Measurements from ENCODE around the gene PLEKHH2. TPM values are rescaled to one million over a fixed set of nuclear protein-coding genes. Genes with fewer than 3 reads are reported as not detected.

PLEKHH2 gene
- total RNA-seq, 4 donors from 2014 or later = 18.9 to 37.4 (median 25.1) TPM

- Histone ChIP-seq H3K36me3 (peaks cover 0 to 22% of the 10 kb centered on the region in 2 donors), H3K4me3 (no peak overlapping the region), H3K27ac (peak overlapping the region; percentile 37 to 76 (median 64)), H3K4me1 (peaks cover 4 to 32% (median 8%) of the 10 kb centered on the region in 3 donors), H3K9me3 (no peaks in the 10 kb centered on the region), H3K27me3 (no peaks in the 10 kb centered on the region)
- TF ChIP-seq CTCF (IDR thresholded peaks at IDR 0.05) (no peak), POLR2A (IDR thresholded peaks at IDR 0.05) (no peak), EP300 (IDR thresholded peaks at IDR 0.05) (no peak), POLR2AphosphoS5 (IDR thresholded peaks at IDR 0.05) (no peak)
- 21 to 24% methylated on average over 3 of the region's 3 CpGs for WGBS, 2 donors (ENCODE audit: low coverage in 1 of 2)
- no peak for ATAC-seq
Observed at GRCh38 chr2:43745457-43745856, 108.4 kb downstream of the PLEKHH2 start.

GRCh38 chr2:43748333-43748732, 111.3 kb downstream of the PLEKHH2 start:
- 60 to 62% methylated on average over 3 to 4 of the region's 5 CpGs for WGBS, 2 donors (ENCODE audit: low coverage in 1 of 2)
- Histone ChIP-seq H3K27ac (peak overlapping the region in 1 of 4 donors; percentile 35), H3K27me3 (no peaks in the 10 kb centered on the region), H3K36me3 (peaks cover 0 to 10% of the 10 kb centered on the region in 2 donors), H3K4me3 (no peak overlapping the region), H3K9me3 (no peaks in the 10 kb centered on the region), H3K4me1 (peaks cover 4 to 32% (median 8%) of the 10 kb centered on the region in 3 donors)
- no peak for TF ChIP-seq POLR2A (IDR thresholded peaks at IDR 0.05)
- TF ChIP-seq CTCF (IDR thresholded peaks at IDR 0.05) = no peak
- TF ChIP-seq EP300 (IDR thresholded peaks at IDR 0.05) = no peak
- TF ChIP-seq POLR2AphosphoS5 (IDR thresholded peaks at IDR 0.05) = no peak
- ATAC-seq = no peak

GRCh38 chr2:43749583-43749982, 112.5 kb downstream of the PLEKHH2 start:
- H3K27me3 ChIP-seq = no peaks in the 10 kb centered on the region
- H3K4me1 ChIP-seq = peaks cover 4 to 27% (median 8%) of the 10 kb centered on the region in 3 donors
- no peak for ATAC-seq
- no peak overlapping the region for H3K4me3 ChIP-seq
- peaks cover 0 to 5% of the 10 kb centered on the region in 2 donors for H3K36me3 ChIP-seq
- WGBS, 2 donors (ENCODE audit: low coverage in 1 of 2) = 58 to 60% methylated on average over 3 of the region's 3 CpGs
- H3K27ac ChIP-seq = peak overlapping the region; percentile 23 to 55 (median 42)
- H3K9me3 ChIP-seq = no peaks in the 10 kb centered on the region
- TF ChIP-seq EP300 (IDR thresholded peaks at IDR 0.05) = no peak
- TF ChIP-seq POLR2AphosphoS5 (IDR thresholded peaks at IDR 0.05) = no peak
- no peak for TF ChIP-seq POLR2A (IDR thresholded peaks at IDR 0.05)
- TF ChIP-seq CTCF (IDR thresholded peaks at IDR 0.05) = no peak

GRCh38 chr2:43751476-43751990, 114.5 kb downstream of the PLEKHH2 start:
- TF ChIP-seq POLR2A (IDR thresholded peaks at IDR 0.05) = no peak
- TF ChIP-seq POLR2AphosphoS5 (IDR thresholded peaks at IDR 0.05) = no peak
- TF ChIP-seq CTCF (IDR thresholded peaks at IDR 0.05) = no peak
- no peak for TF ChIP-seq EP300 (IDR thresholded peaks at IDR 0.05)
- Histone ChIP-seq H3K27me3 (no peaks in the 10 kb centered on the region), H3K27ac (no peak overlapping the region), H3K9me3 (no peaks in the 10 kb centered on the region), H3K4me1 (peaks cover 0 to 10% (median 0%) of the 10 kb centered on the region in 3 donors), H3K36me3 (peaks cover 0 to 6% of the 10 kb centered on the region in 2 donors), H3K4me3 (no peak overlapping the region)
- 83 to 95% methylated on average over 2 to 5 of the region's 5 CpGs for WGBS, 2 donors (ENCODE audit: low coverage in 1 of 2)
- ATAC-seq = no peak

- H3K4me3 ChIP-seq = no peak overlapping the region
- no peak overlapping the region for H3K27ac ChIP-seq
- no peaks in the 10 kb centered on the region for H3K27me3 ChIP-seq
- H3K4me1 ChIP-seq = peaks cover 0 to 10% (median 0%) of the 10 kb centered on the region in 3 donors
- TF ChIP-seq POLR2A (IDR thresholded peaks at IDR 0.05) (no peak), EP300 (IDR thresholded peaks at IDR 0.05) (no peak), POLR2AphosphoS5 (IDR thresholded peaks at IDR 0.05) (no peak), CTCF (IDR thresholded peaks at IDR 0.05) (no peak)
- no peak for ATAC-seq
- peaks cover 0 to 6% of the 10 kb centered on the region in 2 donors for H3K36me3 ChIP-seq
- H3K9me3 ChIP-seq = no peaks in the 10 kb centered on the region
Observed at GRCh38 chr2:43752302-43752701, 115.2 kb downstream of the PLEKHH2 start.

All from gastroesophageal sphincter (tissue), 4 donors.